Muscle layer of duodenum (tissue), 2 donors: ENCODE measurements around the gene CDK2AP2.

Experiments
- H3K27ac ChIP-seq: one replicate; pipeline ENCODE4 v1.7.0; 2013; ENCODE audit warnings: mild to moderate bottlenecking, low read length
- H3K27me3 ChIP-seq: one replicate; pipeline ENCODE4 v1.7.0; 2013; ENCODE audit warnings: low read depth, mild to moderate bottlenecking, control low read depth, low read length
- H3K36me3 ChIP-seq, 2 donors: one replicate each; pipeline ENCODE4 v1.7.0; 2013; ENCODE audit warnings: low read length in 2 of 2, control low read depth in 1 of 2, mild to moderate bottlenecking in 1 of 2; ENCODE audit not compliant: insufficient read depth in 2 of 2, control insufficient read depth in 1 of 2
- H3K4me1 ChIP-seq, 2 donors: one replicate each; pipeline ENCODE4 v1.7.0; 2013; ENCODE audit warnings: low read length in 2 of 2, mild to moderate bottlenecking in 2 of 2, control low read depth in 1 of 2, moderate library complexity in 1 of 2; ENCODE audit not compliant: insufficient read depth in 2 of 2, control insufficient read depth in 1 of 2
- H3K4me3 ChIP-seq, 2 donors: one replicate each; pipeline ENCODE4 v1.7.0; 2013; ENCODE audit warnings: low read length in 2 of 2, low read depth in 1 of 2, mild to moderate bottlenecking in 1 of 2
- H3K9me3 ChIP-seq, 2 donors: one replicate each; pipeline ENCODE4 v1.7.0; 2013; ENCODE audit warnings: low read length in 2 of 2, control low read depth in 1 of 2, mild to moderate bottlenecking in 1 of 2; ENCODE audit not compliant: control insufficient read depth in 1 of 2
- donor health status: healthy.

The CDK2AP2 gene

GRCh38 chr11:67541198-67541597 is 33.2 kb upstream of the CDK2AP2 start:
- Histone ChIP-seq H3K4me1 (no peaks in the 10 kb centered on the region), H3K27me3 (peaks cover 3% of the 10 kb centered on the region), H3K9me3 (no peaks in the 10 kb centered on the region), H3K4me3 (no peak overlapping the region), H3K27ac (no peak overlapping the region), H3K36me3 (no peaks in the 10 kb centered on the region)

DNA sequence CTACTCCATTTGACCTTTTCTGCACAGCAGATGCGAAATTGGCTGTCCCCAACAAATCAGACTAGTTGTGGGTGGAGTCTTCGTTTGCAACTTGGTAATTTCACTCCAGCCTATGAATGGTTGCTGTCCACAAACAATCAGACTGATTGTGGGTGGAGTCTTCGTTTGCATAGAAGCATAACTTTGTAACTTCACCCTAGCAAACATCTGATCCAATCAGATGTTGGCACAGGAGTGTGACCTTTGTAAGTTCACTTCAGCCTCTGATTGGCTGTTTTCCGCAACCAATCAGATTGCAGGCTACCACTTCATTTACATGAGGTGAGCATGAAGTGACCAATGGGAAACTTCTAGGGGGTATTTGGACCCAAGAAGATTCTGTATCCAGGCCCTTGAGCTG is 31.6 kb upstream of the CDK2AP2 start:
- H3K9me3 ChIP-seq: no peaks in the 10 kb centered on the region
- no peaks in the 10 kb centered on the region for H3K4me1 ChIP-seq
- no peak overlapping the region for H3K4me3 ChIP-seq
- H3K36me3 ChIP-seq: no peaks in the 10 kb centered on the region
- H3K27me3 ChIP-seq: peaks cover 3% of the 10 kb centered on the region
- H3K27ac ChIP-seq: no peak overlapping the region

GRCh38 chr11:67538823-67539505 is 31.0 kb upstream of the CDK2AP2 start:
- no peak overlapping the region for H3K4me3 ChIP-seq
- no peaks in the 10 kb centered on the region for H3K4me1 ChIP-seq
- no peak overlapping the region for H3K27ac ChIP-seq
- peaks cover 0 to under 1% of the 10 kb centered on the region in 2 donors for H3K9me3 ChIP-seq
- H3K27me3 ChIP-seq: peaks cover 3% of the 10 kb centered on the region
- no peaks in the 10 kb centered on the region for H3K36me3 ChIP-seq

DNA sequence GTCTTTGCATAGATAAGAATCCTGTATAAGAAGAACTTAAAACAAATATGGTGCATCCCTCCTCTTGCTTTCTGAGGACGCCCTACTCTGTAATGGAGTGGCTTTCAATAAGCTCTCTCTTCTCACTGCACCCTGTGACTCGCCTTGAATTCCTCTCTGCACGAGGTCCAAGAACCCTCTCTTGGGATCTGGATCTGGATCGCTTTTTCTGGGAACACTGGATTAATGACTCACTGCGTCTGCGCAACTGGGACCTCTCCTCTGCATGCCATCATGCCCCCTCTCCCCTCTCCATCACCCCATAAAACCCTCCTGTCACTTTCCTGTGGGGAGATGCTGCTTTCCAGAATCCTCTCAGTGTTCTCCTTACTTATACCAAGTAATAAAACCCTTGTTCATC is 30.3 kb upstream of the CDK2AP2 start:
- Histone ChIP-seq H3K4me1 (no peaks in the 10 kb centered on the region), H3K36me3 (no peaks in the 10 kb centered on the region), H3K9me3 (peaks cover 0 to 8% of the 10 kb centered on the region in 2 donors), H3K27me3 (peaks cover 3% of the 10 kb centered on the region), H3K4me3 (no peak overlapping the region), H3K27ac (no peak overlapping the region)

DNA sequence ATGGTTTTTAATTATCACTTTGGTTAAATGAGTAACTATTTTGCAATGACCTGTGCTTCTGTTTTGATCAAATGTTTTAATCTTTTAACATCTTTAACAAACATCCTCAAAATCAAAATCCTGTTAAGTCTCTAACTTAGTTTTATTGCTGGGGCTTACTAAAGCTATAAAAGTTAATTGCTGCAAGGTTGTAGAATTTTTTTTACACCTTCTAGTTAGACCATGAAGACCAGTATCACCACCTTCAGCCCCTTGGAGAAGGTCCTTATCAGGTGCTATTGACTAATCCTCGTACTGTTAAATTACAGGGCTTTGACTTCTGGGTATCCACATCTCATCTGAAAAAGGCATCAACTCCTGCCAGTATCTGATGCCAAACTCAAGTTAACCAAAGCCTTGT is 27.6 kb upstream of the CDK2AP2 start:
- Histone ChIP-seq H3K27me3 (peaks cover 3% of the 10 kb centered on the region), H3K27ac (no peak overlapping the region), H3K36me3 (no peaks in the 10 kb centered on the region), H3K9me3 (peaks cover 0 to 9% of the 10 kb centered on the region in 2 donors), H3K4me3 (no peak overlapping the region), H3K4me1 (no peaks in the 10 kb centered on the region)

- Histone ChIP-seq H3K27ac (no peak overlapping the region), H3K9me3 (peaks cover 0 to 9% of the 10 kb centered on the region in 2 donors), H3K36me3 (no peaks in the 10 kb centered on the region), H3K4me3 (no peak overlapping the region), H3K4me1 (no peaks in the 10 kb centered on the region), H3K27me3 (peaks cover 3% of the 10 kb centered on the region)
These were observed 26.2 kb upstream of the CDK2AP2 start for GRCh38 chr11:67534070-67534679.

GRCh38 chr11:67532889-67533288 is 24.9 kb upstream of the CDK2AP2 start:
- Histone ChIP-seq H3K27ac (no peak overlapping the region), H3K36me3 (no peaks in the 10 kb centered on the region), H3K4me3 (no peak overlapping the region), H3K4me1 (no peaks in the 10 kb centered on the region), H3K9me3 (peaks cover 0 to 9% of the 10 kb centered on the region in 2 donors), H3K27me3 (no peaks in the 10 kb centered on the region)

DNA sequence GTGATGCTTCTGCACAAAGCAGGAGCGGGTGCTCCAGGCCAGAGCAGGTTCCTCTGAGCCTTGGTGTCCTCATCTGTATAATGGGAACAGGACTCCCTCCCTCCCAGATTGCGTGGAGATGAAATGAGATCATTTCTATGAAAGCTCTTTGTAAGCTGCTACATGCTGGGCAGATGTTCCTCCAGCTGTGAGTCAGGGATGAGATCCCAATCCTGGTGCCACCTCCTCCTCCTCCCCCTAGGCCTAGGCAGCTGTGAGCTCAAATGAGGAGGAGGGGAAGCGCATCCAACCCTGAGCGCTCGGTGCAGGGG is 22.3 kb upstream of the CDK2AP2 start:
- H3K9me3 ChIP-seq: peaks cover 0 to 9% of the 10 kb centered on the region in 2 donors
- no peak overlapping the region for H3K4me3 ChIP-seq
- H3K27me3 ChIP-seq: no peaks in the 10 kb centered on the region
- H3K4me1 ChIP-seq: no peaks in the 10 kb centered on the region
- no peaks in the 10 kb centered on the region for H3K36me3 ChIP-seq
- no peak overlapping the region for H3K27ac ChIP-seq

GRCh38 chr11:67528376-67528775 is 20.4 kb upstream of the CDK2AP2 start:
- H3K27ac ChIP-seq: no peak overlapping the region
- no peaks in the 10 kb centered on the region for H3K4me1 ChIP-seq
- H3K9me3 ChIP-seq: peaks cover 0 to 2% of the 10 kb centered on the region in 2 donors
- no peak overlapping the region for H3K4me3 ChIP-seq
- no peaks in the 10 kb centered on the region for H3K36me3 ChIP-seq
- no peaks in the 10 kb centered on the region for H3K27me3 ChIP-seq

DNA sequence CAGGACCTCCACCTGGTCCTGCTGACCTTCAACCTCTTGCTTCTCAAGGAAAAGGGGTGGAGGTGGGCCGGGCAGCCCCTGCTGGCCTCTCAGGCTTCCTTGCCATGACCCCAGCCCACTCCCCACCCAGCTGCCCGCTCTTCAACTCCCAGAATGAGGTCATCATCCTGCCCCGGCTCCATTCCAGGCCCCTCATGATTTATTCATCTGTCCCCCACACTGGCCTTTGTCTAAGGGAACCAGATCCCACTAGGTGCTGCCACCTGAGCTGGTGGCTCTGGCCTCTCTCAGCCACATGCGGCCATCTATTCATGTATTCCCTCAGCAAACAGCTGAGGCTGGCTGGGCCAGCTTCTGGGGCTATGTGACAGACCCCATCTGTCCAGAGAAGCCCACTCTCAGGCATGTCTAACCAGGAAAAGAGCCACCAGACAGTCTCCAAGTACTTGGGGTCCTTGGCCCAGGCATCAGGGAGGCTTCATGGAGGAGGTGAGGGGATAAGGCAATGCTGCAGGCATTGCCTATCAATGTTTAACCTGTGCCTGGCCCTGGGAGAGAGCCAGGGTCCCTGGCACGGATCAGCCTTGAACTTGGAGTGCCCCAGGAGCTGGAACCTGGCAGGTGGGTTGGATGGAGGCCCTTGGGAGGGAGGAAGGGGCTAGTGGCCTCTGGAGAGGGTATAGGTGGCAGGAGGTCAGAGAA is 17.5 kb upstream of the CDK2AP2 start:
- H3K9me3 ChIP-seq: no peaks in the 10 kb centered on the region
- H3K27me3 ChIP-seq: no peaks in the 10 kb centered on the region
- no peaks in the 10 kb centered on the region for H3K36me3 ChIP-seq
- no peaks in the 10 kb centered on the region for H3K4me1 ChIP-seq
- no peak overlapping the region for H3K4me3 ChIP-seq
- H3K27ac ChIP-seq: no peak overlapping the region

GRCh38 chr11:67524480-67524808 is 16.5 kb upstream of the CDK2AP2 start:
- H3K36me3 ChIP-seq: no peaks in the 10 kb centered on the region
- H3K4me1 ChIP-seq: no peaks in the 10 kb centered on the region
- no peak overlapping the region for H3K4me3 ChIP-seq
- H3K9me3 ChIP-seq: no peaks in the 10 kb centered on the region
- H3K27me3 ChIP-seq: no peaks in the 10 kb centered on the region
- H3K27ac ChIP-seq: no peak overlapping the region
